NOMO-1 treated with dmso at 0.1 percent for 144 hours (cell line): ENCODE measurements around the gene GRM7.
A peak's percentile ranks its signal among the peaks of the same experiment; 100 is the strongest.

Experiments
- DNase-seq: peaks from one replicate; lab custom pipeline; 2025; ENCODE audit not compliant: unreplicated experiment; lab: John Stamatoyannopoulos, UW

GRM7 gene

DNA sequence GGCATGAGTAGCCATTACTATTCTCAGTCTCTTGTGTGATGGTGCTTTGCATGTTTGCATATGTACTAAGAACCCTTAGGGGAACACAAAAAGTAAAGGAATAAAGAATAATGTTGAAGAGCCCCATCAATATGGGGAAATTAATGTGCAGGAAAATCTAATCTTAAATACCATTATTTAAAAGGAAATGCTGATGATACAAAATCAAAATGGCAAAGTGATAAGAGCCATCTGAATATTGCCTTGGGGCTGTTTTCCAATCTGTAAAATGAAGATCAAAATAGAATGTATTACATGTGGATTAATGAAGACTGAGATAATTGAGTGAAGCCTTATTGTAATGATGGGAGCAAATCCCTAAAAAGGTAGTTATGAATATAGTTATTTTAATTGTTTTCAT is 771.4 kb downstream of the GRM7 start:
- DNase-seq, result no peak

DNA sequence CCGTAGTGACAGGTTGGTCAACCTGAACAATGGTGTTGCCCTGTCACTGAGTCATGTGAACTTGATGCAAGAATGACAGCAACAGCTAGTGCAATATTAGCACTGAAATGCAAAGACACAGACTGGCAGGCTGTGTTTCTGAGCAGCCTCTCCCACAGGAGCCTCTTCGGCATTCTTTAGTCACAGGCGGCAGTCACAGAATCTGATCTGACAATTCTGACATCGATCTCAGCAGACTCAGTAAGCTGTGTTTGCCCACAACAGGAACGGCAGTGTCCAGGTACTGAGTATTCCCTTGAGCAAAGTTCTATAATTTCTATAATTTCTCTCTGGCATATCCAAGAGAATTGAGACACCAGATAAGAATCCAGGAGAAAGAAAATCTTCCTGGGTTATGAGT is 776.8 kb downstream of the GRM7 start:
- no peak for DNase-seq

DNA sequence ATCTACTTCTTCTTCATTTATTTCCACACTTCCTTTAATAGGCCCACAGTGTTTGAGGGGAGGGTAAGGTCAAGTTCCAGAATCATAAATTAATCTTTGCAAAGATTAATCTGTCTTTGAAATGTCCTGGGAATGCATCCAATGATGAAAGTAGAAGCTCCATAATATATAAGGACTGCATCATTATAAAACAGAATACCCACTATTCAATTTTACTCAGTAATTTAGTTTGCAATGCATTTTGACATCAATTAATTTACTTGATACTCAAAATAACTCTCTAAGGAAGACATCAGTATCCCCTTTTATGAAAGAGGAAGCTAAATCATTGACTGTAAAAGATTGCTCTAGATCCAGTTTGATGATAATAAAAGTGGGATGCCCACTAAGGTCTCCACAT is 777.2 kb downstream of the GRM7 start:
- no peak for DNase-seq

DNA sequence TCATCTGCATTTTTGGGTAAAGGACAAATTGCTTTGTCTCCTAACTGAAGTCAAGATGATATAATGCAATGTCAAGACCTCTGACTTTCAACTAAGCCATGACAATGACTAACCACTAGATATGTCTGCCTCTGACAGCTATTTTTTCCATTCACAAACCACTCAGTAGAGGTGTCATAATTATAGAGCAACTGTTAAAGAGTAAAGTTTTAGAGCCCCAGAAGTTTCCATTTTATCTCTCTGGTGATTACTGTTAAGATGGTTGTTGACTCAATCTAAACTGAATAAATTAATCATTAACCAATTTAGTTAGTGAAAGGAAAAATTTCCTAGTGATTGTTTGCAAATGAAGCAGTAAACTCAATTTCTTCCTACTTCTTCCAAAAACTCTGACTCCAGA is 779.9 kb downstream of the GRM7 start:
- no peak for DNase-seq

DNA sequence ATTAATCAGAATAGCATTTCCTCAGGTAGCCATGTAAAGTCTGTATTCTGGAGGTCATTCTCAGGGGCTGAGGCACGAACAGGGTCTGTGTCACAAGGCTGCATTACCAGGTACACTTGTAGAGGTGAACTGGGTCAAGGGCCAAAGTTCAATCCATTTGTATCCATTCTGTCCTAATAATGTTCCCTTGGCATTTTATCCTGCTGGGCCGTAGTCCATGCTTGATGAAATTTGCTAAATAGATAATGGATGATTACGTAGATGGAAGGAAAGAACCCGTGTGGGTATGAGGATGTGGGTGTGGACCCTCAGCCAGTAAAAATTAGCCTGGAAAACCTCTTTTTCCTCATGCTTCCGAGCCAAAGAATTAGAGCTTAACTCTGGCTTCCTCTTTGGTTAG is 785.9 kb downstream of the GRM7 start:
- no peak for DNase-seq

DNA sequence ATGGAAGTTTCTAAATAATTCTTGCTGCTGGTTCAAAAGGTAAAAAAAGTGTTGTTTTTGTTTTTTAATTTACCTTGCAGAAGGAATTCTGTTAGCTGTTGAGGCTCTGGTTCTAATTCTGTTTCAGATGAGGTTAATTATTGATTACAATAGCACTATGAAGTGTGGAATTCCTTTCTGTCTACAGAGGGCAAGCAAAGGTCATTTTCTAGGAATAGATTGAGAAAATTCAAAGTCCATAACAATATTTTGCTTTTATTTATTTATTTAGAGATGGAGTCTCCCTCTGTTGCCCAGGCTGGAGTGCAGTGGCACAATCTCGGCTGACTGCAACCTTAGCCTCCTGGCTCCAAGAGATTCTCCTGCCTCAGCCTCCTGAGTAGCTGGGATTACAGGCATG is 789.6 kb downstream of the GRM7 start:
- DNase-seq, result no peak

DNA sequence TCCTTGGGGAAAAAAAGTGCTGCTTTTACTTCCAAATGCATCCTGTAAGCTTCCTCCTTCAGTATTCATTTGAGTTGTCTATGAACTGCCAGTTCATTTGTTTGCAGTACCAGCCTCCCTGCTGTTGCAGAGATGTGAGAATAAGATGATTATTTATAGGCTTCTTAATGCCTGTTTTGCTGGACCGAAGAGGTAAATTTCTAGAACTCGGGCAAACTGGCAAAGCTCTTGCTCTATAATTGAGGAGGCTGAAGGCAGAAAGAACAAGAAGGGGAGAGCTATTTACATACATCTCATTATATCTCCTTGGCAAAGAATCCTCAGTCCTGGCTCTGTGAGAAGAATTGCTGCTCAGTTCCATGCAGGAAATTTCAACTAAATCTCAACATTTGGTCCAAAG is 790.4 kb downstream of the GRM7 start:
- DNase-seq, result no peak

DNA sequence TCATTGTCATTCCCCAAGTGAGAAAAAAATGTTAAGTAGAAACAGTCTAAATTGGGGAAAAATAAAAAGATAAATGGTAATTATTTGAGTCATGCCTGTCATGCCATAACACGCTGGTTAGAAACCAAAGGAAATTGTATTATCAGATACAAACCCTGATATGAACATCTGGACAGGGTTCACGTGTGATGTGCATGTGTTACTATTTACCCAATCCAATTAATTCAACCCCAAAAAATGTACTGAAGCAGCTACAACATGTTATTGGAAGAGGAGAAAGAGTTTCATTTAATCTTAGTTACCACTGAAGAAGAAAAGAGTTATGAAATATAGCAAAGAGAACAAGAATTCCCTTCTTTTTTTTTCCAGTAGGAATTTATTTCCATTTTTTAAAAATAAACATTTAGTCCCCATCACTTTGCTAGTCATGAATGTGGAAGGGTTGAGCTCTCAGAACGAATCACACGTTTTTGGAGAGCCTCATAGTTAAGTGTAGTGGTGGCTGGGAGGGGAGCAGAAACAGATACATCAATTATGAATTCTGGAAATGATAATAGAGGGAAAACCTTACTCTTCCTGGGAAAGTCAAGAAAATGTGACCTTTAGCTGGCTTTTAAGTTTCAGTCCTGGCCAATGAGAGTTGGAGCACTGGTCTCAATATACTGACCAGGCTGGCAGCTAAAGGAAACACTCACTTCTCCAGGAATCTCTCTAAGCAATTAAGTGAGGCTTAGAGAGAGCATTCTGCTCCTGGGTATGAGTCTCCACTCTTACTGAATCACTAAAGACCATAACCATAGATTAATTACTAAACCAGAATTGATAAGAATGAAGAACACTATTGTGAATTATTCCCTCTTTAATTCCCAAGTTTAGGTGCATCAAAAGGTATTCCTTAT is 796.5 kb downstream of the GRM7 start:
- DNase-seq, result no peak

DNA sequence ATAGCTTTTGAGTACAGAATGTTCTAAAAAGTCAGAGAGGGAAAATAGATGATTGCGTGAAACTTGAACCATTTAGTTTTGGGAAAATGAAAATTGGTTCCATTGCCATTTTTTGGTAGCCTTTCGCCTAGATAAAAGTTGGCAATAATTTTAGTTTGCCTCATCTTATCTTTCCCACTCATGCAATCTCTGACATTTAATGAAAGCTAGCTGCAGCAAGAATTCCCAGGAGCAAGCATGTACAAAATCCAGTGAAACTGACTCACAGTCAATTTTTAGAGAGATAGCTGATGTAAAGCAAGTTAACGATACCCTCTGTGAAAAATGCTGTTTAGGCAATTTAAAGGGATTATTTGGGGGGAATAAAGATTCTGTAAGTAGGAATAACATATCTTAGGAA is 797.4 kb downstream of the GRM7 start:
- no peak for DNase-seq

DNA sequence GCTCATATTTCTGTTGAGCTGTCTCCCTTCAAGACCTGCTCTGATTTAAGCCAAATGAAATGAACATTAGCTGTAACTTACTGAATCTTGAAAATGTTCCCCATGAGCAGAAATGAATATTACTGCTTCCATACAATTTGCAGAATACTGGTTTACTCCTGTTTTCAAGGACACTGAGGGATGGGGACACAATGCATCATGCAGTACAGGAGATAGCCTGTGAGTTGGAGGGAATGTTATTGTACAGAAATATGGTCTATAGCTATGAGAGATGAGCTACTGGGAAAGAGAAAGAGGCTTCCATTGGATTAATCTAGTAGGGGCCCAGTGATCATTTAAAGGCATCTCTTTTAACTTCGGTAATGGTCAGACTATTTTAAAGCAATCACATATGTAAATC is 798.2 kb downstream of the GRM7 start:
- DNase-seq, result no peak

DNA sequence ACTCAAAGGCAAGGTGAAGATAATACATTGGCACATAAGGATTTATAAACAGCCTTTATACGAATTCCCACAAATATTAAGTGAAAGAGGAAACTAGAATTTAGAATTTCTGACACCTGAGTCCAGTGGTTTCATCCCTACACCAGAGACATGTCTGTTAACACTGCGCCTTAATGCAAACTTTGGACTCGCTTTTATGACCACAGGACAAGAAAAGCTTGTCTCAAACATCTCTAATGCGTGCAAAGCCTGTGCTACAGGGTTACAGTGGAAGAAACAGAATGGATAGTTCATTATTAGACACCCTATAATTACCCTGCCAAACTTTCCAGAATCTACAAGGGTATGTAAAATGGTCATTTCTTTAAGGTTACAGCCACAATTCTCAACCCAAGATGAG is 802.9 kb downstream of the GRM7 start:
- no peak for DNase-seq

DNA sequence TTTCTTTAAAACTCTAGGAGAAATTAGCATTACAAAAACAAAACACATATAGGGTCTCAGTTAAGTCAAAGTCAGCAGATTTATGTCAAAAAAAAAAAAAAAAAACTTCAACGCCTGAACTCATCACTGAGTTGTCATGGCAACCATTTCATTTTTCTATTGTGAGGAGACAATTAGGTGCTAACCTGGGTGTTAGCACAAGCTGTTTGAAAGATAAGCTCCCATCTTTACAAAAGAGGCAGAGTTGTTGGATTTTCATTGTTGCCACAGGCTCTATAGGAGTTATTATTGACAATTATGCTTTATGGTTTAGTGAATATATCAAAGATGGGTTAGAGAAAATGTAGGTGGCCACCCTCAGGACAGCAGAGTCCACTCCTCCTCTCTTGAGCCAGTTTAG is 806.9 kb downstream of the GRM7 start:
- DNase-seq, result no peak

DNA sequence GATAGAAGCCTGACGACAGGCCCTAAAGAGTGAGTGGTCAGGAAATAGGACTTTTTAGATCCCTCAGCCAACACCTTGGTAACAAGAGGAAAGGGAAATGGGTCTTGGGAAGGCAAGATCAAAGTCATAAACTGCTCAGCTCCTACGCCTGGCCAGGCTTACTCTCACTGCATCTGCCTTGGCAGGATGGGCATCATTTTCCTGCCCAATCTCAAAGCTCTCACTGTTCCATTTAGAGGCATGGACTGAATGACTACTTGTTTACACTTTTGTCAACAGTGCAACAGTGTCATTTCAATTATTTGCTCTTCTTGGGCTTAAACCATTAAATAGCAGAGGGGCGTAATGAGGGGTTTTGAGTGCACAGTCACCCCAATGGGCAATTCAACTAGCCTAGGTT is 808.7 kb downstream of the GRM7 start:
- DNase-seq, result no peak

DNA sequence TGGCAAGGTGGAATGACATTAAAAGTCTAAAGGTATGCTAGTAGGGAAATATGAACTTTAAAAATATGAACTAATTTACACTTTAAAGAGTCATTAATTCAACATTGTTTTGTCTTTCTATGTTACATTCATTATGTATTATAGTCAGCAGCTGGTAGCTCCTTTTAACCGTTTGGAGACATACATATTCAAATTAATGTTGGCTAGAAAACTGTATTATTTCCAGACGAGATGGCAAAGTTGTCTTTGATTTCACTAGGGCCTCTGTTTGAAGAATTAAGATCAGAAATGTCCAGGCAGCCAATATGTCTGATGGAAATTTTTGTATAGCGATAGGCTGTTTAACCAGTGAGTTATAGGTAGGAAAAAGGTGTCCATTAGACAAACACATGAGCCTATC is 817.6 kb downstream of the GRM7 start:
- no peak for DNase-seq

DNA sequence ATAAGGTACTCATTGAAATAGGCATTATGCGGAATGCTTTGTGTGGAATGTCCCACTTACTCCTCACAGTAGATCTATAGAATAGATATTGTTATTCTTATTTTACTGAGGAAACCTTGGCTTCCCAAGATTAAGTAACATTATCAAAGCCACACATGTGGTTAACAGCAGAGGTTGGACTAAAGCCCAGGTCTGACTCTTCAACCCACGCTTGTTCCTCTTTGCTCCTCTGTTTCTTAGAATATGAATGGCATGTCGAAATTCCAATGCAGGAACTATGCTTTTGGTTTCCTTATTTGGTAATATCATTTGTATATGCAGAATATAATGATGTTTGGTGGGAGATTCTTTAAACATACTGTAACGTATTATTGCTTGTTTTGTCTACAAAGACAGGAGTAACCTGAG is 821.9 kb downstream of the GRM7 start:
- DNase-seq, result peak; percentile 78

DNA sequence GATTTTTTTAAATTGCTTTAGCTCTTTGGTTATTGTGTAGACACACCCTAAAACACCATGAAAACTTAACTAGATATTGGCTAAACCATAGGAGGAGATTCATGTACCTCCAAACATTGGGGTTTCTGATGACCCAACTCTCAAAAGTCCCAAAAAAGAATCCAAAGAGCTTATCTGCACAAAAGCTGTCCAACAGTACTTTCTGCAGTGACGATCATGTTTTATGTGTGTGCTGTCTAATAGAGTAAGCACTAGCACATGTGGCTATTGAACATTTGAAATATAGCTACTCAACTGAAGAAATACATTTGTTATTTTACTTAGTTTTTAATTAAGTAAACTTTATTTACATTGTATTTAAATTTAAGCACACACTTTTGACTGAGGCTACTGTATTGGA is 822.5 kb downstream of the GRM7 start:
- DNase-seq, result no peak

DNA sequence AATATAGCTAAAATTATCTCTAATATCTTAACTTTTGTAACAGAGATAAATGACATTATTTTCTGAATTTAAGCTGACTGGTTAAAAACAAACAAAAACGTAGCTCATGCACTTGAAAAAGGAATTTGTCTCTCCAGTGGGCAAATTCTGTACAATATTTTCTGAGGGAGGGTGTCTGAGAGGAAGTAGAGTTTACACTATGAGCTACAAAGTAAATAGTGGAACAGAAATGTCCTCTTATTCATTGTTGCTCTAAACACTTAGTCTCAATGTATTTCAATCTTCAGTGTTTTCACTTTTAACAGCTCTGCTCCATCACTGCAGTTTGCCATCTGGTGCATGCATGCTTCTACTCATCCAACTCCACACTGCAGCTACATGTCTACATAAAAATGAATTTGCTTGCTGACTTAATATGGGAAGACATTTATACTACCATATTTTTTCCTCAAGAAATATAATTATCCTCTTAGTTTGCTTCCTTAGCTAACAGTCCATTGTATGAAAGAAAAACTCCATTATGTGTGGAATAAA is 823.3 kb downstream of the GRM7 start:
- no peak for DNase-seq

DNA sequence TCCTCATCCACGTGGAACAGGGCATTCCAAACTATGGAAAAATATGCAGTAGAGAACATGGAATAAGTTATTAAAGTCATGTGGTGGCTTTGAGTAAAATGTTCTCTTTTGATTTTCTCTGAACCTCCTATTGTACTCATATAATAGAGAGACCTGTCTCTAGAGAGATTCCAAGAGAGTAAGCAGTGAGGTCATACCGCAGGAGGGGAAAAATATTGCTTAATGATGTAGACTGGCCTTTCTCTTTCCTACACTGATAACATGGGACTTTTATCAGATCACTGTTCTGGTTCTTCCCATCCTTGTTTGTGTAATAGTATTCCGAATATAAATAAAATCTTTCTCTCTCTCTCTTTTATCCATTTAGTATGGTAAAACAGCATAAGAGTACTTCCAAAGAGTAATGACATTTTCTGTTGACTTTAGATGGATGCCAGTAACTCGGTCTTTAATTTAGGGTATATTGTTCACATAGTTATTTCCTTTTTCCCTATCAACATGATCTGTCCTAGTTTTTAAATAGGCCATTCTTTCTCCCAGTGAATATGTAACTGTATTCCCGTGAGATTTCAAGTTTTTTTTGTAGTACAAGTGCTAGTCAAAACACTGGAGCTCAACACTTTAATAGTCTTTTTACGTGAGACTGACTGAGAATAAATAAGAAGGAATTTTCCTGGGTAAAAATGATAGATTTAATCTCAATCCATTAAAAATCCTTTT is 826.7 kb downstream of the GRM7 start:
- no peak for DNase-seq

DNA sequence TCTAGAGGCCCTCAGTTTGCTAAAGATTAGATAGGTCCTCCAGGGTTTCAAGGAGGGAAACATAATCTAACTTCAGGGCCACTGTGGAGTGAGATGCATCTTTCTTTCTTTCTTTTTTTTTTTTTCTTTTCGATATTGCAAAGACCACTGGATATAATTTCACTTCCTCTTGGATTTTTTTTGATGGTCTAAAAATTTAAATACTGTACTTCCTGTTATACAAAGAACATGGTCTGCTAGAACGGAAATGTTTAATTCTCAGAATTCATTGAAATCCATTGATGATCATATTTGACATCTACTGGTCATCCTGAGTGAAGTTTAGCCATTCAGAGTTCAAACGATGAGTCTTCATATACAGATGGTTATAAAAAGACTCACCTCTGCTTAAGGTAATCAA is 832.0 kb downstream of the GRM7 start:
- peak; percentile 3 for DNase-seq

DNA sequence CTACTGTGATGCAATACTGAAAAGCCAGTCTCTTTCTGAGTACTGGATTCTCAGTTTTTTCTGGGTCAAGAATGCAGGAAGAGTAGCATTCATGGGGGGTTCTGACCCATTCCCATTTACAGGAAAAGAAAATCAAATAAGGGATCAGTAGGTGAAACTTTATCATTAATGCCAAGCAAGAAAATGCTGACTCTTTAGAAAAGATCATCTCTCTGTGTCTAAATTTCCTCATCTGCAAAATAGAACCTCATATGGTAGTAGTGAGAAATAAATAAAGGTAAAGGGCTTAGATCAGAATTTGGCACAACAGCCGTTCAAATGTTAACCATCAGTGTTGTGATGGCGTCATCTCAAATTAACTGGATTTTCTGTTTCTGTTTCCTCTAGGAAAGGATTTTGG is 833.1 kb downstream of the GRM7 start:
- no peak for DNase-seq

DNA sequence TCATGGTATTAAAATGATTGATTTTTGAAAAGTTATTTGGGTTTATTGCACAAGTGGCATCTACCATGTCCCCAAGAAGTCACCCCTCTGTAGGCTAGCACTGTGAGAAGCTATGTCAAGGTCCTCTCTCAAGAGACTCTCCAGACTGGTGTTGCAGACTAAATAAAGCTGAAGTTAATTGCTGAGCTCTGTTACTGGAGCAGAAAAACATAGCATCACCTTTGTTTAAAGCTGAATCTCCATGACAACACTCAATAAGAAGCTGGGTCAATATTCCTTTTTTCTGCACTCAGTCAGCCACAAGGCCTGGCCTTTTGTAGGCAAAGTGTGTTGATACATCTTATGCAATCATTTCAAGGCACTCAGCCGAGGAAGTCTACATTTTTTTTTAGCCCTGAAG is 834.1 kb downstream of the GRM7 start:
- no peak for DNase-seq

DNA sequence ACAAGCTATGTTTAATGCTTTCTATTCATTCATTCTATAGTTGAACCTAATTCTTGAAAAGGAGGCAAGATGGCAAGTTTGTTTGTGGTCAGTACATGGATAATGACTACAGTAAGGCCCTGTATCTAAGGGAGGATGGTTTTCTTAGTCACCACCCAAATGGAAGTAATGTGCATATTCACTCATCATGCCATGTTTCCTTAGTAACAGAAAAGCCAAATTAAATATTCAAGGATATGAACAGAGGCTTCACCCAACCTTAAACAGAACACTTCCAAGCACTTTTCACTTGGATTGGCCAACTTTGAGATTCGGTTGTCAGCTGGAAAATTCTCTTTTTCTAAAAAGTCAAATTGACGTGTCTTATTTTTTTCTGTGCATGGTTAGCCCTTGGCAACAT is 835.4 kb downstream of the GRM7 start:
- no peak for DNase-seq
